OCI-LY3 (cell line): ENCODE data around the gene DPYD.

ENCODE experiments used
- H2AFZ ChIP-seq: fragments of 200-600, 300-600 bp; shearing (Covaris generic); 2 replicates; pipeline ENCODE4 v1.6.0; 2014; ENCODE audit warnings: antibody characterized with exemption, low read depth, low read length
- H3K27ac ChIP-seq: fragments of 200-600, 300-600 bp; sonication (generic); 2 replicates; pipeline ENCODE4 v1.5.1; 2014; ENCODE audit warnings: mild to moderate bottlenecking, low read length, moderate library complexity, mixed read lengths
- H3K27me3 ChIP-seq: fragments of 200-600, 300-600 bp; sonication (generic); 2 replicates; pipeline ENCODE4 v1.6.1; 2014; ENCODE audit warnings: low read depth, low read length, mixed read lengths
- H3K36me3 ChIP-seq: fragments of 200-600, 300-600 bp; sonication (generic); replicated peaks from 2 replicates; pipeline ENCODE3; 2014; ENCODE audit warnings: low read depth, low read length, mixed read lengths
- H3K4me1 ChIP-seq: fragments of 300-600, 200-600 bp; sonication (generic); 2 replicates; pipeline ENCODE4 v1.6.1; 2014; ENCODE audit warnings: low read length, mixed read lengths
- H3K4me2 ChIP-seq: fragments of 200-600, 300-600 bp; sonication (generic); 2 replicates; pipeline ENCODE4 v1.6.1; 2014; ENCODE audit warnings: low read length, mixed read lengths
- H3K4me3 ChIP-seq: fragments of 300-600, 200-600 bp; sonication (generic); 2 replicates; pipeline ENCODE4 v1.5.1; 2014; ENCODE audit warnings: antibody characterized with exemption, mild to moderate bottlenecking, low read length, moderate library complexity
- H3K79me2 ChIP-seq: fragments of 300-600, 200-600 bp; shearing (Covaris generic); 2 replicates; pipeline ENCODE4 v1.6.1; 2014; ENCODE audit warnings: mild to moderate bottlenecking, low read length, mixed read lengths
- H3K9ac ChIP-seq: fragments of 300-600, 200-600 bp; shearing (Covaris generic); 2 replicates; pipeline ENCODE4 v1.6.0; 2014; ENCODE audit warnings: mild to moderate bottlenecking, low read length, moderate library complexity
- H3K9me3 ChIP-seq: fragments of 200-600, 300-600 bp; shearing (Covaris generic); 2 replicates; pipeline ENCODE4 v1.6.1; 2014; ENCODE audit warnings: low read length, mixed read lengths; ENCODE audit not compliant: insufficient read depth
- H4K20me1 ChIP-seq: fragments of 200-600, 300-600 bp; sonication (generic); 2 replicates; pipeline ENCODE4 v1.6.1; 2016; ENCODE audit warnings: low read length, mixed read lengths; ENCODE audit not compliant: insufficient read depth
- EZH2phosphoT487 ChIP-seq: fragments of 200-600 bp; shearing (Covaris generic); IDR thresholded peaks from 2 replicates; pipeline ENCODE4 v1.6.1; 2018; ENCODE audit warnings: antibody characterized with exemption, mixed run types, low read depth
- TF ChIP-seq, protein P1 (sequence below): fragments of 200-600, 300-600 bp; sonication (generic); IDR thresholded peaks from 2 replicates; pipeline ENCODE4 v1.5.1; 2014; ENCODE audit warnings: antibody characterized with exemption, low read length, low read depth

The DPYD gene

DNA sequence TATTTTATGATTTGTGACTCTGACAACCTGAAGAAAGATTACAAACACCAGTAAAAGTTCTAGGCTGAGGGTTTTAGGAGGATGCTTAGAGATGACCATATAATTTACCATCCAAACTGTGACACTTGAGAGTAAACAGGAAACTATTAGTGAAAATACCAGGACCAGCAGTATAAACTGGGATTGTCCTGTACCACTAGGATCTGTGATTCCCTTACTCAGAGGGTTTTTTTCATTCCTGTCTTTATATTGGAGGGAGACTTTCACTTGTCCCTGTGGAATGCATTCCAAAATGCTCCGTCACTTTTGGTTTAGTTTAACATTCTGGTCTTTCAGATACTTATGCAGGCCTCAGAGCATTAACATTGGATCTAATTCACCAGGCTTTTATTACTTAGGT is 716.4 kb downstream of the DPYD start:
- no peak overlapping the region for H2AFZ ChIP-seq
- no peak overlapping the region for H3K4me2 ChIP-seq
- no peaks in the 10 kb centered on the region for H3K27me3 ChIP-seq
- no peak for TF ChIP-seq EZH2phosphoT487
- TF ChIP-seq, protein P1, sequence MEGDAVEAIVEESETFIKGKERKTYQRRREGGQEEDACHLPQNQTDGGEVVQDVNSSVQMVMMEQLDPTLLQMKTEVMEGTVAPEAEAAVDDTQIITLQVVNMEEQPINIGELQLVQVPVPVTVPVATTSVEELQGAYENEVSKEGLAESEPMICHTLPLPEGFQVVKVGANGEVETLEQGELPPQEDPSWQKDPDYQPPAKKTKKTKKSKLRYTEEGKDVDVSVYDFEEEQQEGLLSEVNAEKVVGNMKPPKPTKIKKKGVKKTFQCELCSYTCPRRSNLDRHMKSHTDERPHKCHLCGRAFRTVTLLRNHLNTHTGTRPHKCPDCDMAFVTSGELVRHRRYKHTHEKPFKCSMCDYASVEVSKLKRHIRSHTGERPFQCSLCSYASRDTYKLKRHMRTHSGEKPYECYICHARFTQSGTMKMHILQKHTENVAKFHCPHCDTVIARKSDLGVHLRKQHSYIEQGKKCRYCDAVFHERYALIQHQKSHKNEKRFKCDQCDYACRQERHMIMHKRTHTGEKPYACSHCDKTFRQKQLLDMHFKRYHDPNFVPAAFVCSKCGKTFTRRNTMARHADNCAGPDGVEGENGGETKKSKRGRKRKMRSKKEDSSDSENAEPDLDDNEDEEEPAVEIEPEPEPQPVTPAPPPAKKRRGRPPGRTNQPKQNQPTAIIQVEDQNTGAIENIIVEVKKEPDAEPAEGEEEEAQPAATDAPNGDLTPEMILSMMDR: no peak
- H3K36me3 ChIP-seq: no peaks in the 10 kb centered on the region
- no peak overlapping the region for H3K4me3 ChIP-seq
- H3K4me1 ChIP-seq: no peaks in the 10 kb centered on the region
- H3K27ac ChIP-seq: no peak overlapping the region
- H3K79me2 ChIP-seq: no peaks in the 10 kb centered on the region
- no peaks in the 10 kb centered on the region for H4K20me1 ChIP-seq
- H3K9ac ChIP-seq: no peak overlapping the region
- H3K9me3 ChIP-seq: no peaks in the 10 kb centered on the region

DNA sequence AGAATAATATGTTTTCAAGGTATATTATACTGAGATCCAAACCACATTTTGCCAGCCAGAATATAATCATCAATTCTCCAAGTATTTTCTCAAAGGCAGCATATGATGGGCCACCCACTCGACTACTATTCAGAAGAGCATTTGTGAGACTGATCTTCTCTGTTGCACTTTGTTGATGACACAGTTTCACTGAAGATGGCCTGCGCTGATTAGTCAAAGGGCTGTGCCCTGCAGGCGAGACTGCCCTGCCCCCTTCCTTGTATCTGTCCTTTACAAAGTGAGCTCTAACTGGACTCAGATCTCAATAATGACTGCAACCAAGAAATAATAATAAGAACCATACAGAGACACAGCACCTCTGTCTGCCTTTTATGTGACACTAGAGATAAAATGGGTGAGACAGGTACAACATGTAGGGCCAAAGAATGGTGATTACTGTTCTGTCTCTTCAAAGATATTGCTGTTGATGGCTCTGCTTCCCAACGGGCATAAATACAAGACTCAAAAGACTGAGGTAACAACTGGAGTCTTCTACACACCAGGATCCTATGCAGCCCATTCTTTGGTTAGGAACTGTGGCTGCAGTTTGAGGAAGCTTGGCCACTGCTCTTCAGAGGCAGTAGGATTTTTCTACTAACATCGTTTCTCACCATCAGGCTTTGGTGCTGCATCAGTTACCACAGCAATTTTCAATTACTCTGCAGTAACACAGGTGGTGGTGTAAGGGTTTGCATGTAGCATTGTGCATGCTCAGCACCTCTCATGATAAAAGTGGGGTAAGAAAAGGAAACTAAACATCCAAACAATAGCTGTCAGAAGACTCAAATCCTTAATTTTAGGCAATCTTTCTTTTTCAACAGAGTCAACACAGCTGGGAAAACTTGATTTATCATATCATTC is 718.1 kb downstream of the DPYD start:
- H3K9me3 ChIP-seq: no peaks in the 10 kb centered on the region
- no peaks in the 10 kb centered on the region for H4K20me1 ChIP-seq
- H3K36me3 ChIP-seq: no peaks in the 10 kb centered on the region
- H3K79me2 ChIP-seq: no peaks in the 10 kb centered on the region
- TF ChIP-seq, protein P1: no peak
- TF ChIP-seq EZH2phosphoT487: no peak
- H3K4me2 ChIP-seq: no peak overlapping the region
- H3K4me1 ChIP-seq: peaks cover 2% of the 10 kb centered on the region
- H3K27me3 ChIP-seq: no peaks in the 10 kb centered on the region
- no peak overlapping the region for H3K27ac ChIP-seq
- H3K4me3 ChIP-seq: no peak overlapping the region
- no peak overlapping the region for H2AFZ ChIP-seq
- H3K9ac ChIP-seq: no peak overlapping the region

DNA sequence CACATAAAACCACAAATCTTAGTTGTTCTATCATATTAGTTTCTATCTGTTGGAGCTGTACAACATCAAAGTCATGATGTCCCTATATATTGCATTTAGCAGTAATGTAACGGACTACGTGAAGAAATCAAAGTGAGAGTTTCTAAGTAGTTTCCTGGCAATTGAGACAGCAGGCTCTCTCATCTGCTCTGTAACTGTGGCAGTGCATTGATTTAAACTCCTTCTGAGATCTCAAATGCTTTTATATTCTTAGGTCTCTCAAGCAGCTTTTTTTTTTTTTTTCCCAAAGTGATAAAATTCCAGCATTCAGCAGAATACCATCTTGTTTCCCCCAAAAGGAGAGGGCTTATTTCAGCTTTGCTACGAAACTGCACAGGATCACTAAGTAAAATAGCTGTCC is 719.2 kb downstream of the DPYD start:
- TF ChIP-seq, protein P1: no peak
- TF ChIP-seq EZH2phosphoT487: no peak
- Histone ChIP-seq H3K9ac (no peak overlapping the region), H3K4me1 (peaks cover 13% of the 10 kb centered on the region), H3K36me3 (no peaks in the 10 kb centered on the region), H3K27me3 (no peaks in the 10 kb centered on the region), H2AFZ (no peak overlapping the region), H3K79me2 (no peaks in the 10 kb centered on the region), H3K27ac (no peak overlapping the region), H3K4me3 (no peak overlapping the region), H4K20me1 (no peaks in the 10 kb centered on the region), H3K9me3 (no peaks in the 10 kb centered on the region), H3K4me2 (no peak overlapping the region)

DNA sequence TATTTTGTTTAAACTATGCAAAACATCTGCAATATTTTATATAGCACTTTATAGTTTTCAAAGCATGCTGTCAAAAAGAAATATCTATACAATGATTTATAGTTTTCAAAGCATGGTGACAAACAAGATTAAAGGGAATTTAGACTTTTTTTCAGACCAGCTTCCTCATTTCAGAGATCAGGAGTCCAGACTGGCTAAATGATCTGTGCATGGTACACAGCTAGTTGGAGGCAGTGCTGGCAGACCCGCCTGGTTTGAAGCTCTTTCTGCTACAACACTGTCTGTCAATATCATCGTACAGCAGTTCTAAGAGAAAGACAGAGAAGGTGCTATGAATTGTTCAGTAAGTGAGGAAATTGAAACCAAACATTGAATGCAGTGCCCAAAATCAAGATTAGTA is 720.2 kb downstream of the DPYD start:
- Histone ChIP-seq H3K4me1 (peaks cover 17% of the 10 kb centered on the region), H2AFZ (no peak overlapping the region), H3K9me3 (no peaks in the 10 kb centered on the region), H3K27ac (no peak overlapping the region), H3K79me2 (no peaks in the 10 kb centered on the region), H3K9ac (no peak overlapping the region), H3K4me2 (no peak overlapping the region), H3K36me3 (no peaks in the 10 kb centered on the region), H4K20me1 (no peaks in the 10 kb centered on the region), H3K4me3 (no peak overlapping the region), H3K27me3 (no peaks in the 10 kb centered on the region)
- TF ChIP-seq EZH2phosphoT487: no peak
- TF ChIP-seq, protein P1: no peak
